Measurements from ENCODE around the gene SF3A1. TPM values are rescaled to one million over a fixed set of nuclear protein-coding genes. Genes with fewer than 3 reads are reported as not detected.
"Not testable (repeated sequence)": the region's sequence is repeated elsewhere in the genome, so short reads cannot be mapped to it uniquely, and the experiment has no call there.

The SF3A1 gene
- total RNA-seq, 1 donor from 2014 or later: 164 TPM

DNA sequence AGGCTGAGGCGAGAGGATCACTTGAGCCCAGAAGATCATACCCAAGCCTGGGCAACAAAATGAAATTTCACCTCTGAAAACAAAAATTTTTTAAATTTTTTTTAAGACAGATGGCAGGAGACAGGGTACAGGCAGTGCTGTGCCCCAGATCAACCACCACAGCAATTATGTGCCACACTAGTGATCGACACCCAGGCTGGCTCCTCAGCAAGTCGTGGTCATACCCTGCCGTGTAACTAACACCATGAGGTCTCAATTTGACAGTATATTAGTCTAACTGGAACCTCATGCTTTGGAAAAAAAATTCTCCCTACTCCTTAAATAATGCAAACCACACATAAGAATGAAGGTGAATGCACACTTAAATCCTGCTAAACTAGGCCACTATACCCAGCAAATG lies 8.3 kb downstream of the SF3A1 start:
- peak overlapping the region; percentile 34 for H3K27ac ChIP-seq
- H3K4me3 ChIP-seq: no peak overlapping the region
- H3K36me3 ChIP-seq: peaks cover 97% of the 10 kb centered on the region
- TF ChIP-seq, protein P1, sequence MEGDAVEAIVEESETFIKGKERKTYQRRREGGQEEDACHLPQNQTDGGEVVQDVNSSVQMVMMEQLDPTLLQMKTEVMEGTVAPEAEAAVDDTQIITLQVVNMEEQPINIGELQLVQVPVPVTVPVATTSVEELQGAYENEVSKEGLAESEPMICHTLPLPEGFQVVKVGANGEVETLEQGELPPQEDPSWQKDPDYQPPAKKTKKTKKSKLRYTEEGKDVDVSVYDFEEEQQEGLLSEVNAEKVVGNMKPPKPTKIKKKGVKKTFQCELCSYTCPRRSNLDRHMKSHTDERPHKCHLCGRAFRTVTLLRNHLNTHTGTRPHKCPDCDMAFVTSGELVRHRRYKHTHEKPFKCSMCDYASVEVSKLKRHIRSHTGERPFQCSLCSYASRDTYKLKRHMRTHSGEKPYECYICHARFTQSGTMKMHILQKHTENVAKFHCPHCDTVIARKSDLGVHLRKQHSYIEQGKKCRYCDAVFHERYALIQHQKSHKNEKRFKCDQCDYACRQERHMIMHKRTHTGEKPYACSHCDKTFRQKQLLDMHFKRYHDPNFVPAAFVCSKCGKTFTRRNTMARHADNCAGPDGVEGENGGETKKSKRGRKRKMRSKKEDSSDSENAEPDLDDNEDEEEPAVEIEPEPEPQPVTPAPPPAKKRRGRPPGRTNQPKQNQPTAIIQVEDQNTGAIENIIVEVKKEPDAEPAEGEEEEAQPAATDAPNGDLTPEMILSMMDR (IDR thresholded peaks at IDR 0.05): no peak
- peaks cover 27% of the 10 kb centered on the region for H3K4me1 ChIP-seq
- H3K9me3 ChIP-seq: no peaks in the 10 kb centered on the region
- no peak for ATAC-seq
- DNase-seq: no peak
- no peaks in the 10 kb centered on the region for H3K27me3 ChIP-seq
- intact Hi-C loops (cut with DNase I): no loop called here

DNA sequence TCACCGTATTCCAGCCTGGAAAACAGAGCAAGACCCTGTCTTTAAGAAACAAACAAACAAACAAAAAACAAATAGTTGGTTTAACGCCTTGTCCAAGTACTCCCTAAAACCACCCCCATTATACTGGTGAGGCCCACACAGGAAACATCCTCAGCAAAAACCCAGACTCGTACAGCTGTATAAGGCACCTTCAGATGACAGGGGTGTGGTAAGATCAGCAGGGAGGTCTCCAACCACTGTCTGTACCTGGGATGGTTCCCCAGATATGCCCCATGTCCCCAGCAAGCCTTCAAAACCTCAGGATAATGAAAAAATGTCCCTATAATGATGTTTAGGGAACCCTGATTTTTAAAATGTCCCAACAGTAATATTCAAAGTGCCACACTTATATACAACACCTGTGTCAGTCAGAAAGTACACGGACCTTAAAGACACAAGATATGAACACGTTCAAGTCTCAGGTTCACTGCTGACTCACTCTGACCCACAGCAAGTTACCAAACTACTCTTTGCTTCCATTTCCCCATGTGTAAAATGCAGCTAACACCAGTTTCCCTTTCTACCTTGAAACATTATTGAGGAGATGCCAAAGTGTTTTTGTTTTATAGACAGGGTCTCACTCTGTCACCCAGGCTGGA lies 9.3 kb downstream of the SF3A1 start:
- TF ChIP-seq, protein P1 (IDR thresholded peaks at IDR 0.05): no peak
- H3K36me3 ChIP-seq: peaks cover 100% of the 10 kb centered on the region
- no peak for ATAC-seq
- H3K4me3 ChIP-seq: no peak overlapping the region
- intact Hi-C loops (cut with DNase I): no loop called here
- no peaks in the 10 kb centered on the region for H3K9me3 ChIP-seq
- H3K4me1 ChIP-seq: peaks cover 22% of the 10 kb centered on the region
- no peak overlapping the region for H3K27ac ChIP-seq
- H3K27me3 ChIP-seq: no peaks in the 10 kb centered on the region
- DNase-seq: no peak

GRCh38 chr22:30344447-30345200 lies 12.1 kb downstream of the SF3A1 start:
- Histone ChIP-seq H3K9me3 (no peaks in the 10 kb centered on the region), H3K27me3 (no peaks in the 10 kb centered on the region), H3K36me3 (peaks cover 100% of the 10 kb centered on the region), H3K4me1 (peaks cover 19% of the 10 kb centered on the region), H3K27ac (no peak overlapping the region), H3K4me3 (no peak overlapping the region)
- DNase-seq (no peak), ATAC-seq (no peak)
- intact Hi-C loops (cut with DNase I): no loop called here
- TF ChIP-seq, protein P1 (IDR thresholded peaks at IDR 0.05): no peak

- TF ChIP-seq, protein P1 (IDR thresholded peaks at IDR 0.05): no peak
- no peaks in the 10 kb centered on the region for H3K9me3 ChIP-seq
- DNase-seq (no peak), ATAC-seq (peak; percentile 21)
- no peak overlapping the region for H3K27ac ChIP-seq
- intact Hi-C loops (cut with DNase I): no loop called here
- H3K27me3 ChIP-seq: no peaks in the 10 kb centered on the region
- peaks cover 100% of the 10 kb centered on the region for H3K36me3 ChIP-seq
- H3K4me3 ChIP-seq: no peak overlapping the region
- no peaks in the 10 kb centered on the region for H3K4me1 ChIP-seq
These were observed 15.6 kb downstream of the SF3A1 start for GRCh38 chr22:30340911-30341685.

- no peak for DNase-seq
These were observed 17.9 kb downstream of the SF3A1 start for GRCh38 chr22:30338802-30339201.

DNA sequence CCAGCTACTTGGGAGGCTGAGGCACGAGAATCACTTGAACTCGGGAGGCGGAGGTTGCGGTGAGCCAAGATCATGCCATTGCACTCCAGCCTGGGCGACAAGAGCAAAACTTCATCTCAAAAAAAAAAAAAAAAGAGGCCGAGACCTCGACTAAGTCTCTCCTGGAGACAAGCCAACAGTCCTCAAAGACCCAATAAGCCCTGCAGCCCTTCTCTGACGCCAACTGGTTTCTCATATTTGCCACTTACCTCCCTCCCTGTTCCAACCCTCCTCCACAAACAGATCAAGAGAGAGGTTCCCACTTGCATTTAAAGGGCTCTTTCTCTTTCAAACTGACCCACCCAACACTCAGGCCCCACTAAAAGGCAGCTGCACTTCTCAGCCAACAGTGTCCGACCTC lies 18.4 kb downstream of the SF3A1 start:
- H3K27me3 ChIP-seq; DNase-seq; H3K27ac ChIP-seq; H3K4me3 ChIP-seq; intact Hi-C loops (cut with DNase I); H3K4me1 ChIP-seq; ATAC-seq; H3K9me3 ChIP-seq: not testable (repeated sequence)
- H3K36me3 ChIP-seq: peaks cover 100% of the 10 kb centered on the region

More at GRCh38 chr22:30338802-30339201, 17.9 kb downstream of the SF3A1 start:
- Histone ChIP-seq H3K36me3 (peaks cover 100% of the 10 kb centered on the region), H3K9me3 (no peaks in the 10 kb centered on the region), H3K27me3 (no peaks in the 10 kb centered on the region), H3K27ac (no peak overlapping the region), H3K4me1 (no peaks in the 10 kb centered on the region), H3K4me3 (no peak overlapping the region)
- intact Hi-C loops (cut with DNase I): no loop called here
- ATAC-seq: no peak
- TF ChIP-seq, protein P1 (IDR thresholded peaks at IDR 0.05): no peak
